ENCODE results near the gene PRKCA. TPM values are rescaled to one million over a fixed set of nuclear protein-coding genes. Genes with fewer than 3 reads are reported as not detected.

The PRKCA gene
- total and polyA plus RNA-seq, 9 donors, result 9.1 to 67.6 (median 37.2) TPM

- intact Hi-C loops (cut with DNase I), result no loop called here
- TF ChIP-seq EP300 (IDR thresholded peaks at IDR 0.05), result no peak
- Histone ChIP-seq H3K9me3 (no peaks in the 10 kb centered on the region), H3K36me3 (no peaks in the 10 kb centered on the region), H3K27me3 (no peaks in the 10 kb centered on the region), H3K27ac (no peak overlapping the region), H3K4me3 (no peak overlapping the region), H3K4me1 (ENCODE audit: insufficient read depth) (peaks cover 4% of the 10 kb centered on the region)
- DNase-seq, result no peak
- WGBS, 3 donors, result 7 to 11% (median 8%) methylated on average over 2 of the region's 2 CpGs
Measured at GRCh38 chr17:66330646-66331037, 28.2 kb downstream of the PRKCA start.

- H3K4me1 ChIP-seq (ENCODE audit: insufficient read depth), result peaks cover 4% of the 10 kb centered on the region
- WGBS, 3 donors, result 78 to 90% (median 86%) methylated on average over 8 of the region's 8 CpGs
- no peaks in the 10 kb centered on the region for H3K36me3 ChIP-seq
- DNase-seq, result no peak
- no peak overlapping the region for H3K4me3 ChIP-seq
- TF ChIP-seq EP300 (IDR thresholded peaks at IDR 0.05), result no peak
- TF ChIP-seq CTCF (IDR thresholded peaks at IDR 0.05), result no peak
- no peak for TF ChIP-seq POLR2A (IDR thresholded peaks at IDR 0.05)
- no peak overlapping the region for H3K27ac ChIP-seq
- H3K9me3 ChIP-seq, result no peaks in the 10 kb centered on the region
- intact Hi-C loops (cut with DNase I), result no loop called here
- no peaks in the 10 kb centered on the region for H3K27me3 ChIP-seq
Measured at GRCh38 chr17:66331038-66331816, 28.8 kb downstream of the PRKCA start.

- 77 to 87% (median 83%) methylated on average over 1 of the region's 1 CpG for WGBS, 3 donors
Measured at GRCh38 chr17:66335797-66336196, 33.4 kb downstream of the PRKCA start.

DNA sequence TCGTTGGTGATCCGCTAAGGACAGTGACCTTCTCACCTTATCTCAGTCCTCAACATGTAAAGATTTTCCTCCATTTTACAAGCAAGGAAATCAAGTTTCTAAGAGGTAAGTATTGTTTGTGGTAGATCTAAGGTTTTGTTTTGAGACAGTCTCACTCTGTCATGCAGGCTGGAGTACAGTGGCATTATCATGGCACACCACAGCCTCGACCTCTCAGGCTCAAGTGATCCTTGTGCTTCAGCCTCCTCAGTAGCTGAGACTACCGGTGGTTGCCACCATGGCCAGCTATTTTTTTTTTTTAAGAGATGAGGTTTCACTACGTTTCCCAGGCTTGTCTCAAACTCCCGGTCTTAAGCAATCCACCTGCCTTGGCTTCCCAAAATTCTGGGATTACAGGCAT lies 34.9 kb downstream of the PRKCA start:
- no peak for TF ChIP-seq POLR2A (IDR thresholded peaks at IDR 0.05)
- no peak for TF ChIP-seq EP300 (IDR thresholded peaks at IDR 0.05)
- TF ChIP-seq CTCF (IDR thresholded peaks at IDR 0.05), result no peak
- intact Hi-C loops (cut with DNase I), result no loop called here
- no peak overlapping the region for H3K27ac ChIP-seq
- 92 to 93% (median 93%) methylated on average over 6 of the region's 6 CpGs for WGBS, 3 donors
- DNase-seq, result no peak
- no peak overlapping the region for H3K4me3 ChIP-seq
- H3K9me3 ChIP-seq, result no peaks in the 10 kb centered on the region
- H3K27me3 ChIP-seq, result no peaks in the 10 kb centered on the region
- no peaks in the 10 kb centered on the region for H3K36me3 ChIP-seq
- H3K4me1 ChIP-seq (ENCODE audit: insufficient read depth), result peaks cover 9% of the 10 kb centered on the region

More at GRCh38 chr17:66335797-66336196, 33.4 kb downstream of the PRKCA start:
- Histone ChIP-seq H3K9me3 (no peaks in the 10 kb centered on the region), H3K27me3 (no peaks in the 10 kb centered on the region), H3K36me3 (no peaks in the 10 kb centered on the region), H3K4me3 (no peak overlapping the region), H3K4me1 (ENCODE audit: insufficient read depth) (peaks cover 11% of the 10 kb centered on the region), H3K27ac (no peak overlapping the region)
- no peak for TF ChIP-seq EP300 (IDR thresholded peaks at IDR 0.05)
- no peak for TF ChIP-seq POLR2A (IDR thresholded peaks at IDR 0.05)
- TF ChIP-seq CTCF (IDR thresholded peaks at IDR 0.05), result no peak
- intact Hi-C loops (cut with DNase I), result no loop called here
- DNase-seq, result no peak

GRCh38 chr17:66337866-66338485 lies 35.6 kb downstream of the PRKCA start:
- no peak overlapping the region for H3K4me3 ChIP-seq
- no peak for DNase-seq
- intact Hi-C loops (cut with DNase I), result no loop called here
- peaks cover 9% of the 10 kb centered on the region for H3K4me1 ChIP-seq (ENCODE audit: insufficient read depth)
- no peaks in the 10 kb centered on the region for H3K9me3 ChIP-seq
- TF ChIP-seq POLR2A (IDR thresholded peaks at IDR 0.05) (no peak), EP300 (IDR thresholded peaks at IDR 0.05) (no peak), CTCF (IDR thresholded peaks at IDR 0.05) (no peak)
- H3K27ac ChIP-seq, result no peak overlapping the region
- 69 to 79% (median 77%) methylated on average over 6 of the region's 6 CpGs for WGBS, 3 donors
- no peaks in the 10 kb centered on the region for H3K36me3 ChIP-seq
- H3K27me3 ChIP-seq, result no peaks in the 10 kb centered on the region

Measured in ovary (tissue), 9 donors.